HL-60 (cell line): Measurements from ENCODE around the gene RDX.

Experiments used
- DNase-seq, 2 experiments: peaks; one replicate each; pipeline ENCODE4 v3.0.0-alpha.2; 2010 to 2020; ENCODE audit warnings: low read depth in 1 of 2, low spot score in 1 of 2
- H3K27ac ChIP-seq: fragments of 250-450 bp; sonication (Bioruptor Pico); replicated peaks from 2 replicates; pipeline ENCODE4 v1.5.1; 2020; ENCODE audit warnings: mild to moderate bottlenecking, moderate library complexity
- H3K27me3 ChIP-seq: fragments of 250-450 bp; sonication (Bioruptor Pico); 2 replicates; pipeline ENCODE4 v1.5.1; 2021; ENCODE audit warnings: mild to moderate bottlenecking, moderate library complexity; ENCODE audit not compliant: insufficient read depth, poor library complexity, severe bottlenecking
- H3K4me3 ChIP-seq: replicated peaks from 2 replicates; pipeline ENCODE4 v1.5.1; 2011; ENCODE audit warnings: mild to moderate bottlenecking, control low read depth, low read length; ENCODE audit not compliant: insufficient read depth
- CTCF ChIP-seq: IDR thresholded peaks from one replicate; pipeline ENCODE4 v1.5.1; 2011; ENCODE audit warnings: low read length, control low read depth, inconsistent platforms; ENCODE audit not compliant: insufficient read depth
- GABPA ChIP-seq: IDR thresholded peaks from 2 replicates; pipeline ENCODE4 v1.6.1; 2012; ENCODE audit warnings: low read depth
- POLR2AphosphoS5 ChIP-seq: IDR thresholded peaks from 2 replicates; pipeline ENCODE4 v1.6.1; 2012; ENCODE audit warnings: low read depth
- REST ChIP-seq: IDR thresholded peaks from 2 replicates; pipeline ENCODE4 v1.6.1; 2012; ENCODE audit warnings: low read depth; ENCODE audit not compliant: insufficient replicate concordance
- SPI1 ChIP-seq: IDR thresholded peaks from 2 replicates; pipeline ENCODE4 v1.6.1; 2012; ENCODE audit warnings: low read depth, mild to moderate bottlenecking, borderline replicate concordance

RDX gene

GRCh38 chr11:110331626-110332025 lies 35.2 kb upstream of the RDX start:
- no peak for DNase-seq
- Histone ChIP-seq H3K4me3 (no peak overlapping the region), H3K27ac (no peak overlapping the region), H3K27me3 (no peaks in the 10 kb centered on the region)
- no peak for TF ChIP-seq CTCF
- TF ChIP-seq SPI1, result no peak
- TF ChIP-seq REST, result no peak
- TF ChIP-seq GABPA, result no peak
- no peak for TF ChIP-seq POLR2AphosphoS5

- H3K4me3 ChIP-seq, result no peak overlapping the region
- no peaks in the 10 kb centered on the region for H3K27me3 ChIP-seq
- H3K27ac ChIP-seq, result no peak overlapping the region
- no peak for DNase-seq
- TF ChIP-seq POLR2AphosphoS5 (no peak), CTCF (no peak), SPI1 (no peak), REST (no peak), GABPA (no peak)
These were observed 33.0 kb upstream of the RDX start for GRCh38 chr11:110329445-110329844.

- no peak for DNase-seq
- H3K27me3 ChIP-seq, result no peaks in the 10 kb centered on the region
- TF ChIP-seq POLR2AphosphoS5 (no peak), CTCF (no peak), REST (no peak), GABPA (no peak), SPI1 (no peak)
- no peak overlapping the region for H3K27ac ChIP-seq
- H3K4me3 ChIP-seq, result no peak overlapping the region
These were observed 31.1 kb upstream of the RDX start for GRCh38 chr11:110327508-110327907.
